Non-pigmented ciliary epithelial cell (primary cell): ENCODE measurements around the gene SLAMF7.
A peak's percentile ranks its signal among the peaks of the same experiment; 100 is the strongest.
"Not testable (repeated sequence)": the region's sequence is repeated elsewhere in the genome, so short reads cannot be mapped to it uniquely, and the experiment has no call there.

ENCODE experiments used
- DNase-seq: peaks from one replicate; pipeline ENCODE4 v3.0.0-alpha.2; 2010; ENCODE audit warnings: low read depth

Gene SLAMF7

GRCh38 chr1:160720356-160721085 is 18.5 kb upstream of the SLAMF7 start:
- DNase-seq, result no peak

- DNase-seq, result no peak
Measured at GRCh38 chr1:160721473-160721872, 17.6 kb upstream of the SLAMF7 start.

GRCh38 chr1:160722726-160723125 is 16.3 kb upstream of the SLAMF7 start:
- no peak for DNase-seq

GRCh38 chr1:160723332-160723731 is 15.7 kb upstream of the SLAMF7 start:
- DNase-seq, result no peak

- DNase-seq, result no peak
Measured at GRCh38 chr1:160724465-160725242, 14.4 kb upstream of the SLAMF7 start.

- DNase-seq, result no peak
Measured at GRCh38 chr1:160726114-160726497, 12.9 kb upstream of the SLAMF7 start.

GRCh38 chr1:160726498-160727315 is 12.3 kb upstream of the SLAMF7 start:
- peak; percentile 27 for DNase-seq

- no peak for DNase-seq
Measured at GRCh38 chr1:160727316-160727640, 11.8 kb upstream of the SLAMF7 start.

- not testable (repeated sequence) for DNase-seq
Measured at GRCh38 chr1:160731564-160731963, 7.5 kb upstream of the SLAMF7 start.

GRCh38 chr1:160731990-160732389 is 7.1 kb upstream of the SLAMF7 start:
- no peak for DNase-seq

GRCh38 chr1:160733898-160734297 is 5.1 kb upstream of the SLAMF7 start:
- no peak for DNase-seq

GRCh38 chr1:160734301-160734700 is 4.7 kb upstream of the SLAMF7 start:
- no peak for DNase-seq

GRCh38 chr1:160738271-160738670 is 776 bp upstream of the SLAMF7 start:
- DNase-seq, result no peak

GRCh38 chr1:160740133-160740688 is 1.2 kb downstream of the SLAMF7 start:
- no peak for DNase-seq

GRCh38 chr1:160741092-160741501 is 2.0 kb downstream of the SLAMF7 start:
- no peak for DNase-seq

- DNase-seq, result no peak
Measured at GRCh38 chr1:160741612-160742348, 2.7 kb downstream of the SLAMF7 start.

- no peak for DNase-seq
Measured at GRCh38 chr1:160742428-160743127, 3.5 kb downstream of the SLAMF7 start.

GRCh38 chr1:160743266-160743665 is 4.2 kb downstream of the SLAMF7 start:
- DNase-seq, result no peak

GRCh38 chr1:160744199-160744851 is 5.3 kb downstream of the SLAMF7 start:
- DNase-seq, result no peak

GRCh38 chr1:160744852-160745520 is 5.9 kb downstream of the SLAMF7 start:
- no peak for DNase-seq
